ENCODE data around the gene VWF.

VWF gene

DNA sequence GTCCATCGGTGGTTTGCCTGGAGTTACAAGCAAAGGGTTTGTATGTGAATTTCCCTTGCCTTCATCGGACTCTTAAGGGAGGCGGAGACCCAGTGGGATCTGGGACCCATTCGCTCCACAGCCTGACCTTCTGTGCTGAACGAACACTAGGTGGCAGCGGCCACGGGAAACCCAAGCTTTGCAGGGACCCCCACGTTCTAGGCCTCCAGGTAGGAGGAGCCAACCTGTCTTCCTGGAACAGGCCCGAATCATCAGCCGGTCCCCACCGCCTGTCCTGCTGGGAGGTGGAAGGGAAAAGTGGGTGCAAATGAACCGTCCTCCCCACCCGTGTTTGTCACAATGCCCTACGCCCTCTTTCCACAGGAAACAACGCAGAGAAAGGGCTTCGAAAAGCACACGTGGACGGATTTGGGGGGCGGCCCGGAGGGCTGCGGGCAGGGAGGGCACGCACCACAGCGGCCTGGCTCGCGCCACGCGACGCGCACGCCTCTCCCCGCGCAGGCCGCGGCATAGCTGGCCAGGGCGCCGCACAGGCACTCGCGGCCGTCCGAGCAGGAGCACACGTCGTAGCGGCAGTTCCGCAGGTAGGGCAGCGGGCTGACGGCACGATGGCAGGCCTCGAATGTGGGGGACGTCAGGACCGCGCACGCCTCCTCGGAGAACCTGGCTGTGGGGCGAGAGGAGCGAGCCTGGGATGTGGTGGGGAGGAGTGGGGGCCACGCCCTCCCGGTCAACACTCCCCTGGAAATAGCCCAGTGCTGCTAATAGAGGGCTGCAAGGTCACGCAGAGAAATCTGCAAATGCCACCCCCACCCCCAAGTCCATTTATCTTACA, 67.8 kb downstream of the VWF start:
- no peak for DNase-seq

DNA sequence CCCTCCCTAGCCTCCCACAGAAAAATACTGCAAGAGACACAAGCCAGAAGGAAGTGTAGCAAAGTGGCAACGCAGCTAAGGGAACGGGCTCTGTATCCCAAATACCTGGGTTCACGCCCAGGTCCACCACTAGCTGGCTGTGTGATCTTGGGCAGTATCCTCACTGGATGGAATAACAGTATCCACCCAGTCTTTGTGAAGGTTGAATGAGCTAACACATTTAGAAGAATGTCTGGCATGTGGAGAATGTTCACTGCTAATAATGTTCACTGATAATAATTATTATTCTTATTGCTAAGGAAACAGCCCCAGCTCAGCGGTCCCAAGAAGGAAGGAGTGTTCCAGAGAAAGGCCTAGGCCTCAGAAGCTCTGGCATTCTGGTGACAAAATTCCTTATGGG, 70.9 kb downstream of the VWF start:
- DNase-seq, result no peak

- DNase-seq, result no peak
Observed at GRCh38 chr12:6052940-6053329, 71.5 kb downstream of the VWF start.

- no peak for DNase-seq
Observed at GRCh38 chr12:6052206-6052939, 72.1 kb downstream of the VWF start.

DNA sequence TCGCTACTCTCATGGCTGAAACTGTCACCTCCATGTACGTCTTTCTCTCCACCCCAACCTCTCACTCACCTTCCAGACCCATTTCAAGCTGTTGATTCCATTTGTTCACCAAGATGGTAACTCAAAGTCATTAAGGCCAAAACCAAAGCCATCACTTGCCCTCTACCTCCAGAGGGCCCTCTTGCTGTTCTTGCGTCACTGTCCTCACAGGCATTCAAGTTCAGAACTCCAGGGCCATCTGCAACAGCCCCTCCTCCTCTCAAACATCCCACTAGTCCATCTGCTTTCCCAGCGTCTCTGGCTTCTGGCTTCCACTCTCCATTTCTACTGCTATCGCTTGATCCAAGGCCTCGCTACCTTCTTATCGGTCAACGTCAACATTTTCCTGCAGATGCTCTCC, 74.5 kb downstream of the VWF start:
- no peak for DNase-seq

DNA sequence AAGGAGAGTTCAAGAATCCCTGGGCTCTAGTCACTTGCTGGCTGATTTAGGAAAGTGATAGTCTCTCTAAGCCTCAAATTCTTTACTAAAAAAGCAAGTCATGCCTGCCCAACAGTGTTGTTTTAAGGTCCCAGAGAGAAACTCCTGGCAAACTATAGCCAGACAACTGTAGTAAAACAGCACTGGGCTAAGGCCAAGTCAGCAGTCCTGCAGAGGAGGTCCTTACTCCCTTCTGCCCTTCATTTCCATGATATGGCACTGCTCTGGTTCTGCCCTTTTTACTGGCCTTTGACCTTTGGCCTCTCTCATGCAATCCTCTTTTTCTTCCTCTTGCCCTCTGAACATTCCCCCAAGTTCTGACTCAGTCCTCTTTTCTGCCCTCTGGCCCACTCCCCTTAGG, 74.9 kb downstream of the VWF start:
- no peak for DNase-seq

GRCh38 chr12:6047249-6048237, 76.9 kb downstream of the VWF start:
- DNase-seq, result no peak

- no peak for DNase-seq
Observed at GRCh38 chr12:6046511-6047180, 77.8 kb downstream of the VWF start.

DNA sequence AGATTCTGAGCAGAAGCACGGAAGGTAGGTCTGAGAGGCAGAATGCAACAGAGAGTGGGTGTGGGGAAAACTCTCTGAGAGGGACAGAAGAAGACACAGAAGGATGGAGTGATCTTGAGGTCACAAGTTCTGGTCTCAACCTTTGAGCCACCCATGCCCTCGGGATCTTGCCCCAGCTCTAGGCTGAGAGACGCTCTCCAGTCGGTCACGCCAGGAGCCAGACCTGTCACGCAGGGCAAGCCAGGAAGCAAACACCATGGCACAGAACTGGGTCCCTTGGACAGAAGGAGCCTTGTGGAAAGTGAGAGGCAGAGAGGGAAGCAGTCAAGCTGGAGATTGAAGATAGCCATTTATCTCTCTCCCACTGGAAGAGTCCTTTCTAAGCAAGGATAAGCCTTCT, 79.0 kb downstream of the VWF start:
- DNase-seq, result no peak

GRCh38 chr12:6044082-6044481, 80.4 kb downstream of the VWF start:
- no peak for DNase-seq

GRCh38 chr12:6042446-6042845, 82.0 kb downstream of the VWF start:
- no peak for DNase-seq

- no peak for DNase-seq
Observed at GRCh38 chr12:6041891-6042290, 82.6 kb downstream of the VWF start.

GRCh38 chr12:6040815-6041214, 83.7 kb downstream of the VWF start:
- DNase-seq, result no peak

DNA sequence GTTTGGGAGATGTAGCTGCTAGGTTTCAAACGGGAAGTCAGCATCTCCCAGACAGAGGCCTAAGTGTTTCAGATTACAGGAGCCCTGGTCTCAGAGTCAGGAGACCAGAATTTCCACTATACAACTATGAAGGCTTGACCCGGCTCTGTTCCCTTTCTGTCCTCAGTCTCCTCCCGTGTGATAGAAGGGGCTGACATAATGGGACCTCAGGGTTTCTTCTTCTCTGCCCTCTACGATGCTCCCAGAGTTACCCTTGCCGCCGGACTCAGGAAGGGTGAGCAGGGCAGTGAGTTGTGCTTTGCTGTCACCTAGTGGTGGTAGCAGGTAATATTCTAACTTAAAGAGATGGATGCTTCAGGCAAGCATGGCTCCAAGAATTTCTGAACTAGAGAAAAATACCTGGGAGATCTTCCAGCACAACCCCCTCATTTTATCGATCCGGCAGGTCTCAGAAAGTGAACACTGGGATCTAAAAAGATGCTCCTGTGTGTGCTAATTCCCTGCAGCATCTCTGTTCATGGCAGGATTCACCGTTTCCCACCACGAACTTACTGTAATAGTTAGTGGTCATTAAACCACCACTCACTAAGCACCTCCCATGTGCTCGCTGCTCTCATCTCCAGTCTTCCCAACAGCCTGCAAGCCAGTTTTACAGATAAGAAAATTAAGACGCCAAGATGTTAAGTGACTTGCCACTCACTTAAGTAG, 84.4 kb downstream of the VWF start:
- peak; percentile 51 for DNase-seq

GRCh38 chr12:6038160-6038559, 86.3 kb downstream of the VWF start:
- no peak for DNase-seq

GRCh38 chr12:6037459-6037858, 87.0 kb downstream of the VWF start:
- DNase-seq, result no peak

GRCh38 chr12:6036509-6036908, 88.0 kb downstream of the VWF start:
- DNase-seq, result no peak

DNA sequence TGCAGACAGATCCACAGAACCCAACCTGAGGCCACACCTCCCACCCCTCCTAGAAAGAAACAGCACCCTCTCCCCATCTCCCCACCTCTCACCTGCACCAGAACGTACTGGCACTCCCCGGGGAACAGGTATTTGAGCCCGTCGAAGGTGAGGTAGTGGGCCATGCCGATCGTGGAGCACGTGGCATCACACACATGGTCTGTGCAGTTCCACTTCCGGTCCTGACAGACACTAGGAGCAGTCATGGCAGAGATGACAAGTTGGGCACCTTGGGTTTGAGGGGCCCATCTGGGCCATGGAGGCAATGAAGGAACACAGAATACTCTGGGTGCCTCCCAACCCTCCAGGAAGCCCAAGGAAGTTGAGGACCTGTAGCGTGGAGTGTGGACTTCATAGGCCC, 89.9 kb downstream of the VWF start:
- no peak for DNase-seq

GRCh38 chr12:6033546-6033945, 90.9 kb downstream of the VWF start:
- DNase-seq, result no peak

- no peak for DNase-seq
Observed at GRCh38 chr12:6032726-6033125, 91.7 kb downstream of the VWF start.

DNA sequence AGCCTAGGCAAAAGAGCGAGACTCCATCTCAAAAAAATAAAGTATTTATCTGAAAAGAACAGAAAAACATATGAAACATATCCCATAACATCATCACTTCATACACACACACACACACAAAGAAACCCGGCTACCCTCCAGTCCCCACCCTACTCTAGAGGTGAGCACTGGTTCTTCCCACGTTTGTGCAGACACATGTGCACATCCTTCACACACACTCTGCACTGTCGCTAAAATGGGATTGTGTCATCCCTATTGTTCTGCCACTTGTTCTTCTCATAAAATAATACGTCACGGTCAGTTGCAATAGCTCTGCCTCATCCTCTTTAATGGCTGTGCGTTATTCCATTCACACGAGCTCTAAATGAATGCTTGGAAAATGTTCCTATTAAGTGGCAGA, 93.5 kb downstream of the VWF start:
- DNase-seq, result no peak

DNA sequence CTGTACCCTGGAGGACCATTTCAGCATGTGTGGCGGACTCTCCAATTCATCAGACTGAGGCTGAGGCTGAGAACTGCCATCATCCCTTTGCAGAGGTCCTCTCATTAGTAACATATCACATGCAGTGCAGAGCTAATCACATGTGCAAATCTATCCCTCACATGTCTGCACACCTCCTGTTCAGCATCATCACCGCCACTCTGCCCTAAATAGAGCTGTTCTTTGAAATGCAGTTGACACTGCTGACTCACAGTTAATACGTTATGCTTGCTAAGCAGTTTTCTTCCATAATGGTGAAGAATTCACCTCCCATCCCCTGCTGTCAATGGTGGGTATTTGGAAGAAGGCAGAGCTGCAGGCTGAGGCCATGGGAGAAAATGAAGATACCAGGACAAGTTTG, 94.4 kb downstream of the VWF start:
- DNase-seq, result no peak

Data from DMS79 (cell line).